ENCODE measurements around the gene RALGPS2. TPM values are rescaled to one million over a fixed set of nuclear protein-coding genes. Genes with fewer than 3 reads are reported as not detected.

RALGPS2 gene
- total RNA-seq, 1 donor from 2014 or later, result 15.0 TPM

- Histone ChIP-seq H3K27me3 (ENCODE audit: control insufficient read depth, insufficient read depth, low read length) (no peaks in the 10 kb centered on the region), H3K36me3 (ENCODE audit: control insufficient read depth, insufficient read depth, low read length) (no peaks in the 10 kb centered on the region), H3K4me3 (ENCODE audit: low read depth, low read length) (no peak overlapping the region)
- no peak for DNase-seq (ENCODE audit: low read depth)
- TF ChIP-seq CTCF (IDR thresholded peaks at IDR 0.05; ENCODE audit: insufficient read depth, low read length, severe bottlenecking), result no peak
- no peak for FAIRE-seq
These were observed 202.0 kb downstream of the RALGPS2 start for GRCh38 chr1:178927003-178927402.

- Histone ChIP-seq H3K4me3 (ENCODE audit: low read depth, low read length) (no peak overlapping the region), H3K27me3 (ENCODE audit: control insufficient read depth, insufficient read depth, low read length) (no peaks in the 10 kb centered on the region), H3K36me3 (ENCODE audit: control insufficient read depth, insufficient read depth, low read length) (no peaks in the 10 kb centered on the region)
- no peak for TF ChIP-seq CTCF (IDR thresholded peaks at IDR 0.05; ENCODE audit: insufficient read depth, low read length, severe bottlenecking)
- DNase-seq (ENCODE audit: low read depth) (no peak), FAIRE-seq (no peak)
These were observed 203.0 kb downstream of the RALGPS2 start for GRCh38 chr1:178928041-178928440.

- FAIRE-seq (no peak), DNase-seq (ENCODE audit: low read depth) (no peak)
- H3K36me3 ChIP-seq (ENCODE audit: control insufficient read depth, insufficient read depth, low read length), result no peaks in the 10 kb centered on the region
- no peak for TF ChIP-seq CTCF (IDR thresholded peaks at IDR 0.05; ENCODE audit: insufficient read depth, low read length, severe bottlenecking)
- H3K27me3 ChIP-seq (ENCODE audit: control insufficient read depth, insufficient read depth, low read length), result no peaks in the 10 kb centered on the region
- no peak overlapping the region for H3K4me3 ChIP-seq (ENCODE audit: low read depth, low read length)
These were observed 203.9 kb downstream of the RALGPS2 start for GRCh38 chr1:178928976-178929375.

- H3K36me3 ChIP-seq (ENCODE audit: control insufficient read depth, insufficient read depth, low read length), result no peaks in the 10 kb centered on the region
- no peak for FAIRE-seq
- TF ChIP-seq CTCF (IDR thresholded peaks at IDR 0.05; ENCODE audit: insufficient read depth, low read length, severe bottlenecking), result no peak
- no peaks in the 10 kb centered on the region for H3K27me3 ChIP-seq (ENCODE audit: control insufficient read depth, insufficient read depth, low read length)
- DNase-seq (ENCODE audit: low read depth), result no peak
- H3K4me3 ChIP-seq (ENCODE audit: low read depth, low read length), result no peak overlapping the region
These were observed 207.0 kb downstream of the RALGPS2 start for GRCh38 chr1:178931858-178932551.

GRCh38 chr1:178932552-178932906 is 207.5 kb downstream of the RALGPS2 start:
- no peak overlapping the region for H3K4me3 ChIP-seq (ENCODE audit: low read depth, low read length)
- no peaks in the 10 kb centered on the region for H3K27me3 ChIP-seq (ENCODE audit: control insufficient read depth, insufficient read depth, low read length)
- FAIRE-seq (no peak), DNase-seq (ENCODE audit: low read depth) (no peak)
- no peak for TF ChIP-seq CTCF (IDR thresholded peaks at IDR 0.05; ENCODE audit: insufficient read depth, low read length, severe bottlenecking)
- H3K36me3 ChIP-seq (ENCODE audit: control insufficient read depth, insufficient read depth, low read length), result no peaks in the 10 kb centered on the region

- FAIRE-seq, result no peak
- DNase-seq (ENCODE audit: low read depth), result no peak
- TF ChIP-seq CTCF (IDR thresholded peaks at IDR 0.05; ENCODE audit: insufficient read depth, low read length, severe bottlenecking), result no peak
These were observed 208.1 kb downstream of the RALGPS2 start for GRCh38 chr1:178933105-178933561.

More at GRCh38 chr1:178933105-178933561, 208.1 kb downstream of the RALGPS2 start:
- no peaks in the 10 kb centered on the region for H3K27me3 ChIP-seq (ENCODE audit: control insufficient read depth, insufficient read depth, low read length)
- H3K4me3 ChIP-seq (ENCODE audit: low read depth, low read length), result no peak overlapping the region
- H3K36me3 ChIP-seq (ENCODE audit: control insufficient read depth, insufficient read depth, low read length), result no peaks in the 10 kb centered on the region

All from bronchial epithelial cell (primary cell).